Glomerular endothelial cell (primary cell): ENCODE data around the gene LRP1. TPM values are rescaled to one million over a fixed set of nuclear protein-coding genes. Genes with fewer than 3 reads are reported as not detected.

Experiments used
- DNase-seq: peaks from one replicate; pipeline ENCODE4 v3.0.0-alpha.2; 2011; ENCODE audit warnings: low read depth, low spot score; ENCODE audit errors: extremely low read depth
- total RNA-seq: library from RNA; depleted of rRNA; stranded (reverse); fragments of >200 nt; gene quantifications from 2 replicates; pipeline ENCODE4 v1.2.3, GENCODE V29; 2015

LRP1 gene
- total RNA-seq, 1 donor from 2014 or later: 21.4 TPM

DNA sequence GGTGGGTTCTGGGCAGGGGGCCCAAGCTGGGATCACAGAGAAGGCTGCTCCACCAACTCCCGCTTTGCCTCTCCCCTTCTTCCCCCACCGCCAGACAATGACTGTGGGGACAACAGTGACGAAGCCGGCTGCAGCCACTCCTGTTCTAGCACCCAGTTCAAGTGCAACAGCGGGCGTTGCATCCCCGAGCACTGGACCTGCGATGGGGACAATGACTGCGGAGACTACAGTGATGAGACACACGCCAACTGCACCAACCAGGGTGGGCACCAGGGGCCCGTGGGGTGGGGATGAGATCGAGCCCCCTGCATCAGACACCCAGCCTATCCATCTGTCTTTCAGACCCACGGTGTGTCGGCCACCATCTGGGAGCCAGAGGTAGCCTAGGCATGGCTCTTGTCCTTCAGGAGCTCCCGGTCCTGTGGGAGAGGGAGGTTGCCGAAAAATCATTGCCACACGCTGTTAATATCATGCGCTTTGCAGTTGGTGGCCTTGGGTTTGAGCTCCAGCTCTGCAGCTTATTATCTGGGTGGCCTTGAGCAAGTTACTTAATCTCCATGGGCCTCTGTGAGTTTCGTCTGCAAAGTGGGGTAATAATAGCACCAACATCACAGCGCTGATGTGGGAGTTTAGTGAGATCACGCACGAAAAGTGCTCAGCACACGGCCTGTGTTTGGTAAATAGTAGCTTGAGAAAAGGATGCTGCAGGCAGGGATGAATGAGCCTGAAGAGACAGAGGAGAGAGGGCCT lies 40.9 kb downstream of the LRP1 start:
- no peak for DNase-seq

DNA sequence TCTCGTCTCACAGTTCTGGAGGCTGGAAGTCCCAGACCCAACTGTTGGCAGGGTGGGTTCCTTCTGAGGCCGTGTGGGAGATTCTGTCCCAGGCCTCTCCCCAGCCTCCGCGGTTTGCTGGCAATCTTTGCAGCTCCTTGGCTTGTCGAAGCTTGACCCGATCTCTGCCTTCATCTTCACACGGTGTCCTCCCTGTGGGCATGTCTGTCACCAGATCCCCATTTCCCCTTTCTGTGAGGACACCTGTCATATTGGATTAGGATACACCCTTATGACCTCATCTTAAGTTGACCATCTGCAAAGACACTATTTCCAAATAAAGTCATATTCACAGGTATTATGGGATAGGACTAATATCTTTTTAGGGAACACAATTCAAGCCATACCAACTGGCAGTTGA lies 41.7 kb downstream of the LRP1 start:
- DNase-seq: no peak

DNA sequence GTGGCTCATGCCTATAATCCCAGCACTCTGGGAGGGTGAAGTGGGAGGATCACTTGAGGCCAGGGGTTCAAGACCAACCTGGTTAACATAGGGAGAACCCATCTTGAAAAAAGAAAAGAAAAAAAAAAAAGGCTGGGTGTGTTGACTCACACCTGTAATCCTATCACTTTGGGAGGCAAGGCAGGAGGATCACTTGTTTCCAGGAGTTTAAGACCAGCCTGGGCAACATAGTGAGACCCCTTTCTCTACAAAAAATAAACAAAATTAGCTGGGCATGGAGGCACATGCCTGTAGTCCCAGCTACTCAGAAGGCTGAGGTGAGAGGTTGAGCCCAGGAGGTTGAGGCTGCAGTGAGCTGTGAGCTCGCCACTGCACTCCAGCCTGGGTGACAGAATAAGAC lies 42.1 kb downstream of the LRP1 start:
- no peak for DNase-seq

DNA sequence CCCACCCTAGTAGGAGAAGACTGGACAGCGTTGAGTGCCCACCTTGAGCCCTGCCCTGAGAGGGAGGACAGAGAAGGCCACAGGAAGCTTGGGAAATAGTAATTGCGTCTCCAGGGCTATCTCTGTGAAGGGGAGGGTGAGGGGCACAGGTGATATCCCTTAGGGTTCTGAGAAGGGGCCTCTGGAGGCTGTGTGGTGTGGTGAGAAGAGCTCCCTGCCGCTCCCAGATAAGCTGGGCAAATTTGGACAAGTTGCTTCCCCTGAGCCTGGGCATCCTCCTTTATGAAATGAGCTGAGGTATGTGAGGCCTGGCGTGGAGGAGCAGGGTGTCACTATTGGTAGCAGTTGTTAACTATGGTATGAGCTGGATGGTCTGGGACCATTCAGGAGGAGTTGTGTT lies 42.6 kb downstream of the LRP1 start:
- no peak for DNase-seq

DNA sequence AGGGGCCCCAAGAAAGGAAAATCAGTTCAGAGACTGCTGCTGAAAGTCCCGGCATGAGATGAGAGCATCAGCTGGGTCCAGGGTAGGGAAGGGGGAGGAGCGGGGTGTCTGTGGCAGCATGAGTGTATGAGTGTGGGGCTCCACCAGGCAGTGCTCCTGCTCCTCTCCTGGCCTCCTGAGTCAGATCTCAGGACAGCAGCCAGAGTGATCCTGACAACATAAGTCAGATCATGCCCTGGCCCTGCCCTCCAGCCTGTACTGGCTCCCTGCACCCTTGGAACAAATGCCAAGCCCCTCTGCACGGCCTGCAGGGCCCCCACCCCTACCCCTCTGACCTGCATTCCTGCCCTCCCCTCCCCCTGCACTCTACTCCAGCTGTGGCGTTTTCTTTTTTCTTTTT lies 43.4 kb downstream of the LRP1 start:
- DNase-seq: no peak

DNA sequence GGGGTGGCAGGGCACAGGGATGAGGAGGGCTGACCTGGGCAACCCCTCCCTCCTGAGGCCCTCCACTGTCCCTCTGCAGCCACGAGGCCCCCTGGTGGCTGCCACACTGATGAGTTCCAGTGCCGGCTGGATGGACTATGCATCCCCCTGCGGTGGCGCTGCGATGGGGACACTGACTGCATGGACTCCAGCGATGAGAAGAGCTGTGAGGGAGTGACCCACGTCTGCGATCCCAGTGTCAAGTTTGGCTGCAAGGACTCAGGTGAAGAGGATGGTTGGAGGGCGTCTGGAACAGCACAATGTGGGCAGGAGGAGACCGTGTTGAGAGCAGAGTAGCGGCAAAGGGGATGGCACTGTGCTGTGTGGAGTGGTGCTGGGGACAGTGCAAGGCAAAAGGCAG lies 44.8 kb downstream of the LRP1 start:
- no peak for DNase-seq

DNA sequence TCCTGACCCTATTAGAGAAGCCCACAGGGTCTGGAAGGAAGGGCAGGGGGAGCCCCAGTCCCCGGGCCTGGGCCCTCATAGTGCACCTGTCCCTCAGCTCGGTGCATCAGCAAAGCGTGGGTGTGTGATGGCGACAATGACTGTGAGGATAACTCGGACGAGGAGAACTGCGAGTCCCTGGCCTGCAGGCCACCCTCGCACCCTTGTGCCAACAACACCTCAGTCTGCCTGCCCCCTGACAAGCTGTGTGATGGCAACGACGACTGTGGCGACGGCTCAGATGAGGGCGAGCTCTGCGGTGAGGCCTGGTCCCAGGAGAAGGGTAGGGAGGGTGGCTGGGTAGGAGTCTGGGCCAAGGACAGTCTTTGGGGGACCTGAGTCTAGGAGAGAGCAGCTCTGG lies 45.4 kb downstream of the LRP1 start:
- no peak for DNase-seq

DNA sequence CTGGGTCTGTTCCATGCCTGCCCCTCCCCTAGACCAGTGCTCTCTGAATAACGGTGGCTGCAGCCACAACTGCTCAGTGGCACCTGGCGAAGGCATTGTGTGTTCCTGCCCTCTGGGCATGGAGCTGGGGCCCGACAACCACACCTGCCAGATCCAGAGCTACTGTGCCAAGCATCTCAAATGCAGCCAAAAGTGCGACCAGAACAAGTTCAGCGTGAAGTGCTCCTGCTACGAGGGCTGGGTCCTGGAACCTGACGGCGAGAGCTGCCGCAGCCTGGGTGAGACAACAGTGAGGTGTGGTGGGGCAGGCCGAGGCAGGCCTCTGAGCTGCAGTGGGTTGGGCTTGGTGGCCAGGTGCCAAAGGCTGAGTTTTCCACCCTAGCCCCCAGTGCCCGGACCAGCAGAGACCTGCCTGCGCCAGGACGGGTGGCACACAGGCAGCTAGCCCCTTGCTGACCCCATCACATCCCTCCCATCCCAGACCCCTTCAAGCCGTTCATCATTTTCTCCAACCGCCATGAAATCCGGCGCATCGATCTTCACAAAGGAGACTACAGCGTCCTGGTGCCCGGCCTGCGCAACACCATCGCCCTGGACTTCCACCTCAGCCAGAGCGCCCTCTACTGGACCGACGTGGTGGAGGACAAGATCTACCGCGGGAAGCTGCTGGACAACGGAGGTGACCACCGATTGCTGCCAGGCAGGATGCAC lies 47.3 kb downstream of the LRP1 start:
- no peak for DNase-seq

DNA sequence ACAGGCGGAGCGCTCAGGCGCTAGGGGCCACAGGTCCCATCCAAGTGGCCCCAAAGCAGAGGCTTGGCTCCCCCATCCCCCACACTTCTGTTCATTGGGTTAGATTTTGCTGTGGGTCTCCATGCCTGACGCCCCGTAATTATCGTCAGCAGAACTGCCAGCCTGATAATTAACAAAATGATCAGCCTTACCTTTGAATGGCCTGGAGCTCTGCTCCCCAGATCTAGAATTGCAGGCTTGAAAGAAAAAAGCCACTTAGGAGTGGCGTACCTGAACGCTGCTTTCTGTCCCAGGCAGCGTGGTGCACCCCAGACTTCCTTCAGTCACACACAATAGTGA lies 47.8 kb downstream of the LRP1 start:
- no peak for DNase-seq

DNA sequence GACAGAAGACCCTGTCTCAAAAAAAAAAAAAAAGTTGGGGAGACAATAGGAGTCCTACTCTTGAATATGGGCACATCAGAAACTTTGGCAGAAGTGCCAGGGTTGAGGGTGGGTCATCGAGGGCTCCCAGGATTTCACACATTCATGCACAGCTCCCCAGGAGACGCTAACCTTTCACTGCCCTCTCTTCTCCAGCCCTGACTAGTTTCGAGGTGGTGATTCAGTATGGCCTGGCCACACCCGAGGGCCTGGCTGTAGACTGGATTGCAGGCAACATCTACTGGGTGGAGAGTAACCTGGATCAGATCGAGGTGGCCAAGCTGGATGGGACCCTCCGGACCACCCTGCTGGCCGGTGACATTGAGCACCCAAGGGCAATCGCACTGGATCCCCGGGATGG lies 48.6 kb downstream of the LRP1 start:
- DNase-seq: no peak

DNA sequence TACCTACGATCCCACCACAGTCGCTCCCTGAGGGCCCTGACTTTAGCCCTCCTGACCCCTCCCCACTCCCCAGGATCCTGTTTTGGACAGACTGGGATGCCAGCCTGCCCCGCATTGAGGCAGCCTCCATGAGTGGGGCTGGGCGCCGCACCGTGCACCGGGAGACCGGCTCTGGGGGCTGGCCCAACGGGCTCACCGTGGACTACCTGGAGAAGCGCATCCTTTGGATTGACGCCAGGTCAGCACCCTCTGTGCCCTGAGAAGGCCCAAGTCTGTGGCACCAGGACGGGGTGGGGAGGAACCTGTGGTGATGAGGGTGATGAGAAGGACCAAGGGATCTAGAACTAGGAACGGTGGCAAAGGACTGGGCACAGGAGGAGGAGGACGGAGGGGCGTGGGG lies 49.1 kb downstream of the LRP1 start:
- DNase-seq: no peak

DNA sequence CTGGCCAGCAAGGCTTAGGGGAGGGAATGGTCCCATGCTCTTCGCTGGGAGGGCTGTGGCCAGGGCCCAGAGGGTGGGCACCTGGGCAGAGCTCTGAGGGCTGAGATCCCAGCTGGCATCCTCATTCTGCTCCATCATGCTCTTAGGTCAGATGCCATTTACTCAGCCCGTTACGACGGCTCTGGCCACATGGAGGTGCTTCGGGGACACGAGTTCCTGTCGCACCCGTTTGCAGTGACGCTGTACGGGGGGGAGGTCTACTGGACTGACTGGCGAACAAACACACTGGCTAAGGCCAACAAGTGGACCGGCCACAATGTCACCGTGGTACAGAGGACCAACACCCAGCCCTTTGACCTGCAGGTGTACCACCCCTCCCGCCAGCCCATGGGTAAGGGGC lies 49.9 kb downstream of the LRP1 start:
- DNase-seq: no peak

DNA sequence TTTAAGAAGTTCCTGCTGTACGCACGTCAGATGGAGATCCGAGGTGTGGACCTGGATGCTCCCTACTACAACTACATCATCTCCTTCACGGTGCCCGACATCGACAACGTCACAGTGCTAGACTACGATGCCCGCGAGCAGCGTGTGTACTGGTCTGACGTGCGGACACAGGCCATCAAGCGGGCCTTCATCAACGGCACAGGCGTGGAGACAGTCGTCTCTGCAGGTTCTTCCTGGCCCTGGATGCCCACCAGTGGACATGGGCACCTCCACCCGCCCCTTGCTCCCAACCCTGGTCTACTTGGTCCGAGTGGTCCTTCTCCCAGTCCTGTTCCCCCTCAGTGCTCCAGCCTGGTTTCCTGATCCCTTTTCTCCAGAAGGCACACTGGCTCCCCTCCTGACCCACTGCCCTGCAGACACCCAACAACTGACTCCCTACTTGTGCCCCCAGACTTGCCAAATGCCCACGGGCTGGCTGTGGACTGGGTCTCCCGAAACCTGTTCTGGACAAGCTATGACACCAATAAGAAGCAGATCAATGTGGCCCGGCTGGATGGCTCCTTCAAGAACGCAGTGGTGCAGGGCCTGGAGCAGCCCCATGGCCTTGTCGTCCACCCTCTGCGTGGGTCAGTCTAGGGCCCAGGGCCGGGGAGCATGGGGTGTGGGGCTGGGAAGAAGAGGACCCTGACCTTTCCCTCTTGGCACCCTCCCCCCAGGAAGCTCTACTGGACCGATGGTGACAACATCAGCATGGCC lies 51.2 kb downstream of the LRP1 start:
- DNase-seq: no peak

DNA sequence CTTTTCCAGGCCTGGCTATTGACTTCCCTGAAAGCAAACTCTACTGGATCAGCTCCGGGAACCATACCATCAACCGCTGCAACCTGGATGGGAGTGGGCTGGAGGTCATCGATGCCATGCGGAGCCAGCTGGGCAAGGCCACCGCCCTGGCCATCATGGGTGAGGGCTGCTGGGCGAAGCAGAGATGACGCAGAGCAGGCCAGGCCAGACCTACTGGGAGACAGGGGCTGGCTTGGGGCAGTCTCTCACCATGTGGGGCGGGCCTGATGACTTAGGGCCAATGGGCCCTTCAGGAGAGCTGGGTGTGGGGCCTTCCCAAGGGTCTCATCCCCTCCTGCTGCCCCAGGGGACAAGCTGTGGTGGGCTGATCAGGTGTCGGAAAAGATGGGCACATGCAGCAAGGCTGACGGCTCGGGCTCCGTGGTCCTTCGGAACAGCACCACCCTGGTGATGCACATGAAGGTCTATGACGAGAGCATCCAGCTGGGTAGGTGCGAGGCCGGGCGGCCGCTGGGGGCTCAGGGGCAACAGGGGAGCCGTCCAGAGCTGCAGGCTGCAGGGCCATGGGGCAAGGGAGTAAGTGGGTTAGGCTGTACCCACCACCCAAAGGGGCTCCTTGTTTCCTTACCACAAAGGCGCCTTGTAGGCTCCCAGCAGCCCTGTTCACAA lies 52.2 kb downstream of the LRP1 start:
- DNase-seq: no peak

DNA sequence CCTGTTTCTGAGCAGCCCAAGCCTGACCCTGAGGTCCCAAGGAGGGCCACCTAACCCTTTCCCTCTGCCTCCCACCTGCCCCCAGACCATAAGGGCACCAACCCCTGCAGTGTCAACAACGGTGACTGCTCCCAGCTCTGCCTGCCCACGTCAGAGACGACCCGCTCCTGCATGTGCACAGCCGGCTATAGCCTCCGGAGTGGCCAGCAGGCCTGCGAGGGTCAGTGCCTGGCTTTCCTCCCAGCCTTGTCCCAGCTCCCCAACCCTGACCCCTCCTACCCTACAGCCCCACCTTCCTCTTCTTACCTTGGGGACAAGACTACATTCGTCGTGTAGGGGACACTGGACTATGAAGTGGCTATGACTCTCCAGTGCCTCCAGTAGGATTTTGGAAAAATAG lies 52.8 kb downstream of the LRP1 start:
- no peak for DNase-seq

DNA sequence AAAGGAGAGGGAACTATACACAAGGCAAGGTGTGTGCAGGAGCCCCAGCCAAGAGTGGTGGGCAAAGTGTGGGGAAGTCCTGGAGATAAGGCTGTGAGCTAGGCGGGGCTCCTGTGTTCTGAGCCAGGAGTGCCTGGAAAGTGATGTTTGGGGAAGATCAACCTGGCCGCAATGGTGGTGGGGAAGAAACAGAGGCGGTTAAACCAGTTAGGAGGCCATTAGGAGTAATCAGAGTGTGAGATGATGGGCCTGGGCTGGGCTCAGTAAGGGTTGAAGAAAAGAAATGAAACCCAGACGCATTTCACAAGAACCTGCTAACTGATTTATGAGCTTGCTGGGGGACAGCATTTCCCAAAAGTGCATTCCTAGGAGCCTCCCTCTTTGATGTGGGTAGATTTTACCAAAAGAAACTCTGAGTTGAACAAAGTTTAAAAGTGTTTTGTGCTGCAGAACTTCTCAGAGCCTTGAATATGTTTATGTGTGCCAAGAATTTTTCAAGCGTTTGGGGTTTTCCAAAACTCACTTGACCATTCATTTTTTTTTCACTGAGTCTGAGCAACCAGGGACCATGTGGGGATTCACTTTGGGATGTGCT lies 53.4 kb downstream of the LRP1 start:
- DNase-seq: no peak

DNA sequence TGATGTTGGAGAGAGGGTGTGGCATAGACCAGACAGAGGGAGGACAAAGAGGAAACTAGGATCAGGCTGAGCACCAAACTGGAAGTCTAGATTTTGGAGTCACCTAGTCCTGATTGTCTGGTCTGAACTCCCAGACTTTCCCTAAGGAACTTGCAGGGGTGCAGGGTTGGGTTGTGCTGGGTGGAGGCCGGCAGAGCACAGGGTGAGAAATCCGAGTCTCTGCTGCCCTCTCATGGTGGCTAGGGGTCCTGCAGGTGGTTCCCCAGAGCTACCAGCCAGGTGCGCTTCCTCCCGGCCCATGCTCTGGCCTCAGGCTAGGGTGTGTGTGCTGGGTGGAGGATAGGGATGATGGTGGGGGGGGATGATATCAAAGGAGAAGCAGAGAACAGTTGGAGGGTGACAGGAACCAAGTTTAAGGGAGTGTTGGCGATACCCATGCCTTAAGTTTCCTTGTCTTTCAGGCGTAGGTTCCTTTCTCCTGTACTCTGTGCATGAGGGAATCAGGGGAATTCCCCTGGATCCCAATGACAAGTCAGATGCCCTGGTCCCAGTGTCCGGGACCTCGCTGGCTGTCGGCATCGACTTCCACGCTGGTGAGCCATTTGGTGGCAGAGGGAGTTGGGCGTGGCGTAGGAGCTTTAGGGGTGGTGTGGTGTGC lies 54.8 kb downstream of the LRP1 start:
- DNase-seq: peak; percentile 10

DNA sequence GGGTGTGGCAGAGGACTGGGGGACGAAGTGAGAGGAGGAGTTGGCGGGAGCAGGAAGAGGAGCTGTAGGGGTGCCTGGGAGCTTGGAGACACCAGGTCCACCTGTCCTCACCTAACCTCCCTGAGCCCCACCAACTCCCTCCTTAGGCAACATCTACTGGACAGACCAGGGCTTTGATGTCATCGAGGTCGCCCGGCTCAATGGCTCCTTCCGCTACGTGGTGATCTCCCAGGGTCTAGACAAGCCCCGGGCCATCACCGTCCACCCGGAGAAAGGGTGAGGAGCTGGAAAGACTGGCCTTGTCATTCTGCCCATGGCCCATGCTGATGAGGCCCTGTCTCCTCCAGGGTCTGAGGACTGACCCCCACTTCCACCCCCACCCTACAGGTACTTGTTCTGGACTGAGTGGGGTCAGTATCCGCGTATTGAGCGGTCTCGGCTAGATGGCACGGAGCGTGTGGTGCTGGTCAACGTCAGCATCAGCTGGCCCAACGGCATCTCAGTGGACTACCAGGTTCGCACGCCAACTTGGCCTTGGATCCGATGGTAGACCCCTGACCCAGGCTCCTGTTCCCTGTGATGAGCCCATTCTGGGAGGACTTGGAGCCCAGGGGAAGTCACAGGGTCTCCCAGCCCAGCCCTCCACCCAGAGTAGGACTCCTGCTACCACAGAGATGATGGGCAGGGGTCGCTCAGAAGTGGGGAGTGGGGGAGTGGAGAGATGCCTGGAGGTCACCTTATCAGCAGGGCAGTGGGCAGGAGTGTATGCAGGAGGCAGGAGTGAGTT lies 55.8 kb downstream of the LRP1 start:
- no peak for DNase-seq

DNA sequence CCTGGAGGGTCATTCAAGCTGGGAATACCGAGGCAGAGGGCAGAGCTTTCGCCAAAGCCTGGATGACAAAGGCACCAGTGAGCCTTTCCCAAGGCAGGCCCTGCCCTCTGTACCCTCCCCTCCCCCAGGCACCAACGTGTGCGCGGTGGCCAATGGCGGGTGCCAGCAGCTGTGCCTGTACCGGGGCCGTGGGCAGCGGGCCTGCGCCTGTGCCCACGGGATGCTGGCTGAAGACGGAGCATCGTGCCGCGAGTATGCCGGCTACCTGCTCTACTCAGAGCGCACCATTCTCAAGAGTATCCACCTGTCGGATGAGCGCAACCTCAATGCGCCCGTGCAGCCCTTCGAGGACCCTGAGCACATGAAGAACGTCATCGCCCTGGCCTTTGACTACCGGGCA lies 57.1 kb downstream of the LRP1 start:
- DNase-seq: no peak
